ENCODE measurements around the gene CNTN4. TPM values are rescaled to one million over a fixed set of nuclear protein-coding genes. Genes with fewer than 3 reads are reported as not detected.
A peak's percentile ranks its signal among the peaks of the same experiment; 100 is the strongest.
"Not testable (repeated sequence)": the region's sequence is repeated elsewhere in the genome, so short reads cannot be mapped to it uniquely, and the experiment has no call there.

The CNTN4 gene
- not detected for total RNA-seq

- Mint-ChIP-seq H3K36me3 (ENCODE audit: insufficient read depth) (no peaks in the 10 kb centered on the region), H3K27me3 (ENCODE audit: low read depth) (peaks cover 45% of the 10 kb centered on the region), H3K9me3 (no peaks in the 10 kb centered on the region), H3K4me1 (ENCODE audit: low read depth) (peaks cover 2% of the 10 kb centered on the region), H3K4me3 (no peak within 1 kb of the TSS)
- ATAC-seq = peak; percentile 59 to 70
- no peak for DNase-seq
These were observed at the start of gene CNTN4 for GRCh38 chr3:2098398-2099027. TSS of gene CNTN4 (plus strand) at chr3:2098866.

GRCh38 chr3:2061360-2061759 lies 37.3 kb upstream of the CNTN4 start:
- no peaks in the 10 kb centered on the region for H3K4me1 Mint-ChIP-seq (ENCODE audit: low read depth)
- DNase-seq (no peak), ATAC-seq (no peak)
- H3K4me3 Mint-ChIP-seq = no peak overlapping the region
- H3K36me3 Mint-ChIP-seq (ENCODE audit: insufficient read depth) = no peaks in the 10 kb centered on the region
- no peaks in the 10 kb centered on the region for H3K27me3 Mint-ChIP-seq (ENCODE audit: low read depth)
- H3K9me3 Mint-ChIP-seq = no peaks in the 10 kb centered on the region

GRCh38 chr3:2071531-2071930 lies 27.1 kb upstream of the CNTN4 start:
- Mint-ChIP-seq H3K4me3 (no peak overlapping the region), H3K9me3 (no peaks in the 10 kb centered on the region), H3K4me1 (ENCODE audit: low read depth) (no peaks in the 10 kb centered on the region), H3K36me3 (ENCODE audit: insufficient read depth) (no peaks in the 10 kb centered on the region), H3K27me3 (ENCODE audit: low read depth) (no peaks in the 10 kb centered on the region)
- no peak for DNase-seq
- ATAC-seq = no peak

- Mint-ChIP-seq H3K36me3 (ENCODE audit: insufficient read depth) (no peaks in the 10 kb centered on the region), H3K27me3 (ENCODE audit: low read depth) (no peaks in the 10 kb centered on the region), H3K9me3 (peaks cover 5% of the 10 kb centered on the region), H3K4me3 (no peak overlapping the region), H3K4me1 (ENCODE audit: low read depth) (no peaks in the 10 kb centered on the region)
- no peak for DNase-seq
- ATAC-seq = no peak
These were observed 19.8 kb upstream of the CNTN4 start for GRCh38 chr3:2078821-2079220.

- H3K27me3 Mint-ChIP-seq (ENCODE audit: low read depth) = no peaks in the 10 kb centered on the region
- no peak overlapping the region for H3K4me3 Mint-ChIP-seq
- H3K9me3 Mint-ChIP-seq = peaks cover 9% of the 10 kb centered on the region
These were observed 15.7 kb upstream of the CNTN4 start for GRCh38 chr3:2082871-2083480.

GRCh38 chr3:2083558-2083957 lies 15.1 kb upstream of the CNTN4 start:
- not testable (repeated sequence) for H3K4me3 Mint-ChIP-seq; H3K36me3 Mint-ChIP-seq (ENCODE audit: insufficient read depth); H3K4me1 Mint-ChIP-seq (ENCODE audit: low read depth); DNase-seq; ATAC-seq; H3K27me3 Mint-ChIP-seq (ENCODE audit: low read depth); H3K9me3 Mint-ChIP-seq

More at GRCh38 chr3:2082871-2083480, 15.7 kb upstream of the CNTN4 start:
- DNase-seq (no peak), ATAC-seq (no peak)
- no peaks in the 10 kb centered on the region for H3K4me1 Mint-ChIP-seq (ENCODE audit: low read depth)
- no peaks in the 10 kb centered on the region for H3K36me3 Mint-ChIP-seq (ENCODE audit: insufficient read depth)

- Mint-ChIP-seq H3K4me1 (ENCODE audit: low read depth) (no peaks in the 10 kb centered on the region), H3K27me3 (ENCODE audit: low read depth) (no peaks in the 10 kb centered on the region), H3K4me3 (no peak overlapping the region), H3K9me3 (peaks cover 5% of the 10 kb centered on the region), H3K36me3 (ENCODE audit: insufficient read depth) (no peaks in the 10 kb centered on the region)
- DNase-seq (no peak), ATAC-seq (no peak)
These were observed 8.4 kb upstream of the CNTN4 start for GRCh38 chr3:2090095-2090911.

- ATAC-seq (no peak), DNase-seq (no peak)
- no peaks in the 10 kb centered on the region for H3K36me3 Mint-ChIP-seq (ENCODE audit: insufficient read depth)
- H3K4me1 Mint-ChIP-seq (ENCODE audit: low read depth) = no peaks in the 10 kb centered on the region
- no peaks in the 10 kb centered on the region for H3K9me3 Mint-ChIP-seq
- H3K27me3 Mint-ChIP-seq (ENCODE audit: low read depth) = peaks cover 17% of the 10 kb centered on the region
- no peak overlapping the region for H3K4me3 Mint-ChIP-seq
These were observed 5.9 kb upstream of the CNTN4 start for GRCh38 chr3:2092758-2093157.

GRCh38 chr3:2094941-2095340 lies 3.7 kb upstream of the CNTN4 start:
- no peak for DNase-seq
- H3K9me3 Mint-ChIP-seq = no peaks in the 10 kb centered on the region
- H3K4me1 Mint-ChIP-seq (ENCODE audit: low read depth) = no peaks in the 10 kb centered on the region
- no peak overlapping the region for H3K4me3 Mint-ChIP-seq
- no peaks in the 10 kb centered on the region for H3K36me3 Mint-ChIP-seq (ENCODE audit: insufficient read depth)
- ATAC-seq = no peak
- H3K27me3 Mint-ChIP-seq (ENCODE audit: low read depth) = peaks cover 29% of the 10 kb centered on the region

- DNase-seq (no peak), ATAC-seq (no peak)
- no peaks in the 10 kb centered on the region for H3K36me3 Mint-ChIP-seq (ENCODE audit: insufficient read depth)
- H3K27me3 Mint-ChIP-seq (ENCODE audit: low read depth) = peaks cover 42% of the 10 kb centered on the region
- no peaks in the 10 kb centered on the region for H3K9me3 Mint-ChIP-seq
- no peak overlapping the region for H3K4me3 Mint-ChIP-seq
- peaks cover 2% of the 10 kb centered on the region for H3K4me1 Mint-ChIP-seq (ENCODE audit: low read depth)
These were observed 2.5 kb upstream of the CNTN4 start for GRCh38 chr3:2096216-2096615.

- H3K4me1 Mint-ChIP-seq (ENCODE audit: low read depth) = peaks cover 2% of the 10 kb centered on the region
- DNase-seq (no peak), ATAC-seq (no peak)
- no peak overlapping the region for H3K4me3 Mint-ChIP-seq
- no peaks in the 10 kb centered on the region for H3K9me3 Mint-ChIP-seq
- no peaks in the 10 kb centered on the region for H3K36me3 Mint-ChIP-seq (ENCODE audit: insufficient read depth)
- peaks cover 45% of the 10 kb centered on the region for H3K27me3 Mint-ChIP-seq (ENCODE audit: low read depth)
These were observed 950 bp upstream of the CNTN4 start for GRCh38 chr3:2097641-2098191.

GRCh38 chr3:2099028-2099671 lies 484 bp downstream of the CNTN4 start:
- H3K4me3 Mint-ChIP-seq = no peak overlapping the region
- H3K36me3 Mint-ChIP-seq (ENCODE audit: insufficient read depth) = no peaks in the 10 kb centered on the region
- H3K27me3 Mint-ChIP-seq (ENCODE audit: low read depth) = peaks cover 50% of the 10 kb centered on the region
- peaks cover 2% of the 10 kb centered on the region for H3K4me1 Mint-ChIP-seq (ENCODE audit: low read depth)
- no peaks in the 10 kb centered on the region for H3K9me3 Mint-ChIP-seq
- ATAC-seq (peak in 1 of 2 donors; percentile 27), DNase-seq (no peak)

- H3K9me3 Mint-ChIP-seq = no peaks in the 10 kb centered on the region
- ATAC-seq (no peak), DNase-seq (no peak)
- H3K4me1 Mint-ChIP-seq (ENCODE audit: low read depth) = peaks cover 2% of the 10 kb centered on the region
- no peaks in the 10 kb centered on the region for H3K36me3 Mint-ChIP-seq (ENCODE audit: insufficient read depth)
- peaks cover 50% of the 10 kb centered on the region for H3K27me3 Mint-ChIP-seq (ENCODE audit: low read depth)
- no peak overlapping the region for H3K4me3 Mint-ChIP-seq
These were observed 1.1 kb downstream of the CNTN4 start for GRCh38 chr3:2099779-2100191.

- Mint-ChIP-seq H3K27me3 (ENCODE audit: low read depth) (peaks cover 8% of the 10 kb centered on the region), H3K9me3 (peaks cover 5% of the 10 kb centered on the region), H3K4me1 (ENCODE audit: low read depth) (no peaks in the 10 kb centered on the region), H3K36me3 (ENCODE audit: insufficient read depth) (no peaks in the 10 kb centered on the region), H3K4me3 (no peak overlapping the region)
- DNase-seq (no peak), ATAC-seq (no peak)
These were observed 7.8 kb downstream of the CNTN4 start for GRCh38 chr3:2106438-2106837.

All from activated T-cell treated with anti-CD3 and anti-CD28 coated beads, Interleukin-2, amount 50 U/mL, for 4 hours (primary cell).